CD4-positive, alpha-beta T cell treated with Interleukin-4 for 4 hours (primary cell): ENCODE measurements around the gene TBATA.
"Not testable (repeated sequence)": the region's sequence is repeated elsewhere in the genome, so short reads cannot be mapped to it uniquely, and the experiment has no call there.

ENCODE experiments used
- DNase-seq: peaks from one replicate; pipeline ENCODE4 v3.0.0-alpha.2; 2020

Gene TBATA

GRCh38 chr10:70777063-70777875, 7.9 kb downstream of the TBATA start:
- no peak for DNase-seq

DNA sequence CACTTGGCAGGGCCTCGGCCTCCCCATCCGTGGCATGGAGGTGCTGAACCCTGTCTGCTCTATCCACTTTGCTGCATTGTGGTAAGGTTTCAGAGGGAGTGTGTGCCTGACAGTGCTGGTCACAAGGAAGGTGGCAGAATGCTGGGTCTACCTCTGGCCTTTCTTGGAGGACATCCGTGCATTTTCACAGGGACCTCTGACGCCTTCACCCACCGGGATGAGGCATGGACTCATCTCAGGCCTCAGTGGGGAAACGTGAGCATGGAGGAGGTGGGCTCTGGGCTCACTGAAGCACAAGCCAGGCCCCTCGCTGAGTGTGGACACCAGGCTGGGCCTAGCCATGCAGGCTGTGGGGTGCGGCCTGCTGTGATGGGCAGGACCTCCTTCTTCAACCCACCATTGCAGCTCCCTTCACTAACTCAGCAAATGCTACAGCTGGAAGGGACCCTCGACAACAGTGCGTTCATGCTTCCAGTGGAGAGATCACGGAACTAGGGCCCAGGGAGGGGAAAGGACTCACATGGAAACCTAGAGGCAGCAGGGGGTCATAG, 8.6 kb downstream of the TBATA start:
- no peak for DNase-seq

- DNase-seq: no peak
Measured at GRCh38 chr10:70775679-70776454, 9.3 kb downstream of the TBATA start.

DNA sequence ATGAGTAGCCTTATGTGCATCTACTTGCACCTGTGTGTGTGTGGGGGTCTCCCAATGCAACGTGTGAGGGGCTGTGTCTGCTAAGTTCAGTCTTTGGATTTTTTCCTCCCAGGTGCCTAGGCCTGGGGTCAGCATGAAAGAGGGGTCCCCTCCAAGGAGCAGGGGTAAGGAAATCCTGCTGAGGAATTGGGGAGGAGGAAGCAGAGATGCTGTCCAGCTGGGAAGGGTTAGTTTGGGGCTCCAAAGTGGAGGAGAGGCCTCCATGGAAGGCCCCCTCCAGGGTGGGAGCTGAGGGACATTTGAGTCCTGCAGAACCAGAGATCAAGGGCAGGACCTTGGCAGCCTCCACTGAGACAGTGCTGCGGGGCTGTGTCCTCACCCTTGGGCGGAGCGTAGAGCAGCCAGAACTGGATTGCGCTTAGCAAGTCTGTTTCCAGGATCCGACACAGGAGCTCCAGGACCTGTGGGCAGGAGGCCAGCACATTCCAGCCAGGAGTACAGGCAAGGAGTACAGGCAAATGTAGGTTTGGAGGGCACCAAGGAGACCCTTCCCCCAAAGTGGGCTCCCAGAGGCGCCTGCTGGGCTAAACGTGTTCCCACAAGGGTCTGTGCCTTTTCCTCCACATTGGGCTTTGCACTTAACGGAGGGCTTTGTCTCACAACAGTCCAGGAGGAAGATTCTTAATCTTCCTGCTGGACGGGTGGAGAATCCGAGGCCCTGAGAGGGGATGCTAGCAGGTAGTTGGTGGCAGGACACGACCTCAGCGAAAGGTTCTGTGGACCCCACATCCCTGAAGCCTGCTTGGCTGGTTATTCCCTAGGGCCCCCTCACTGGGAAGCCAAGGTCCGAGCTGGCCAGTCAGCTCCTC, 10.1 kb downstream of the TBATA start:
- no peak for DNase-seq

DNA sequence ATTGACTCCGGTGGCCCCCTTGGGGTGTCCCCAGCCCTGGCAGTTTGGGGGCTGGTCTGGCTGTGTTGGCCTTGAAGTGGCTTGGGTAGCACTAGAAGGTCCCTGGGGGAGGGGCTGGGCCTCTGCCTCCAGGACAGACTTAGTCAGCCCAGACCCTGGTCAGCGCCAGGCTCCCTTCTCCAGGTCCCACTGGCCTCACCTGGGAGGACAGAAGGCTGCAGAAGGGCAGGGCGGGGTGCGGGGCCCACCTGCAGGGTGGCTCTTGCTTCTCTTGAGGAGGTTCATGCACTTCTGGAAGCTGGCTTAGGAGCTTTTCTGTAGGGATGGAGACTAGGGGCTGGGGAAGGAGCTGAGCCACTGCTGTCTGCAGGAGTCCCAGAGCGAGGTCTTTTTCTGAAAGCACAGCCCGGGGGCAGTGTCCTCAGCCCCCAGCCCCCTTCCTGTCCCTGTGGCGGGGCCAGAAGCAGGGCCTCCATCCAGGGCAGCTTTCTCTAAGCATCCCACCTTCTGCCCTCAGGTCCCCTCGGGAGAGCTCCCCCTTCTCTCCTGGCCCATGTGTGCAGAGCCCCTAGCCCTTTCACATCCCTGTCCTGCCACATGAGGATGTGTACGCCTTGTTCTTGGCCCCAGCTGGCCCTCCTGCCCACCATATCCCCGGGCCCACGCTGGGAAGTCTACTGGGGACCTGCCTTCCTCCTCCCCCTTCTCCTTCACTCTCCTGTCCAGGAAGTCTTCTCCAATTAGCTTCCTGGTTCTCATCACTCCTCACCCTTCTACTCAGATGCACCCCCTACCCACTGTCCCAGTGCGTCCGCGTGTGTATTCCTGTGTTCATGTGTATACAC, 11.0 kb downstream of the TBATA start:
- no peak for DNase-seq

- no peak for DNase-seq
Measured at GRCh38 chr10:70773461-70773860, 11.7 kb downstream of the TBATA start.

DNA sequence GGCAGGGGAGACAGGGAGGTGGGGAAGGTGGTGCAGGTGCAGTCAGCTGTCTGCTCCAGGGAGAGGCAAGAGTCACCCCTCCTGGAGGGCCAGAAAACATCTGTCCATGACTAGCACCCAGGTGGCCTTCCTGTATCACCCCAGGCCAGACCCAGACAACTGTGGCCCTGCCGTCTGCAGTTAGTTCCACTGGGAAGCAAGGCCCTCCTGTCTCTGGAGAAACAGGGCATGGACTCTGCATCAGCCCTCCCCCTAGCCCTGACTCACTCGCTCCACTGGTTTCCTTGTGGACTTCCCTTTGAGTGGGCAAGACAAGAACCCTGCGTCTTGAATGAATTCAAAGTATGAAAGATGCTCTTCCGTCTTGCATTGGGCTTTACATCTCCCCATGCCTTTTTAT, 12.6 kb downstream of the TBATA start:
- DNase-seq: no peak

DNA sequence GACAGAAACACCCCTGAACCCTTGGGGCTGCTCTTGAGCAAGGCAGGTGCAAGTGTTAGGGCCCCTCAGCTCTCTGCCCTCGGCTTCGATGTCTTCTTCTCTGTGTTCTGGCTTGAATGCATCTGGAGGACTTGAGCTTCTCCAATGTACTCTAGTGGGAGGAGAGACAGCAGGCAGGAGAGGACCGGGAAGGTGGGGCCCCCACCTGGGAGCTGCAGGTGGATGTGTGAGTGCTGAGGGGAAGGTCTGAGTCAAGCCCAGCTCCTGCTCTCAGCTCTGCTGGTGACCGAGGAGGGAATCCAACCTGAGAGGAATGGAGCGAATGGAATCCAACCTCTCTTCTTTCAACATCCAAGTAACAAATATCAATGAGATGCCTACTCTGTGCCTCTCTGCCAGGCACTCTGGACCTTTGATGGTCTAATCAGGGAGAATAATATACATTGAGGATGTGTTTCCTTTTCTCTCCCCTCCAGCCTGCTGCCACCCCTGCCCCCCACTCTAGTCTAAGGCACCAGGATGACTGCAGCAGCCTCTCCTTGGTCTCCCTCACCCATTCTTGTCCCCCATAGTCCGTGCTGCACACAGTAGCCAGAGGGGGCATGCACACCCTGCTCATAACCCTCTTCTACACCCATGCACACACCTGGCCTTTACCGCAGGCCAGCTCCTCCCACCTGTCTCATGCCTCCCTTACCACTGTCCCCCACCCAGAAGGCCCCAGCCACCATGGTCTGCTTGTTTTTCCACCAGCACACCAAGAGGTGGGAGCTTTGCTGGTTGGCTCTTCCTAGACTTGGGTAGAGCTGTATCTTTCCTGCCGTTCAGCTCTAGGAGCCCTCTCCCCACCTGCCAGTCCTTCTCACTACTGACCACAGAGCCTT, 13.6 kb downstream of the TBATA start:
- DNase-seq: no peak

DNA sequence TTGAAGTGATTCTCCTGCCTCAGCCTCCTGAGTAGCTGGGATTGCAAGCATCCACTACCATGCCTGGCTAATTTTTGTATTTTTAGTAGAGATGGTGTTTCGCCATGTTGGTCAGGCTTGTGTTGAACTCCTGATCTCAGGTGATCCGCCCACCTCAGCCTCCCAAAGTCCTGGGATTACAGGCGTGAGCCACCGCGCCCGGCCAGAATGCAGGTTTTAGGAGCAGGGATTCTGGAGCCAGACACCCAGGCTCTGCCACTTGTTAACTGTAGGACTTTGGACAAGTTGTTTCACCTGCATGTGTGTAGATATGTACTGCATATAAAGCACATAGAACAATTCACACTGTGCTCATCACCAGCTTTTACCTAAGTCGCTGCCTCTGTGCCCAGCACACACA, 14.7 kb downstream of the TBATA start:
- not testable (repeated sequence) for DNase-seq

DNA sequence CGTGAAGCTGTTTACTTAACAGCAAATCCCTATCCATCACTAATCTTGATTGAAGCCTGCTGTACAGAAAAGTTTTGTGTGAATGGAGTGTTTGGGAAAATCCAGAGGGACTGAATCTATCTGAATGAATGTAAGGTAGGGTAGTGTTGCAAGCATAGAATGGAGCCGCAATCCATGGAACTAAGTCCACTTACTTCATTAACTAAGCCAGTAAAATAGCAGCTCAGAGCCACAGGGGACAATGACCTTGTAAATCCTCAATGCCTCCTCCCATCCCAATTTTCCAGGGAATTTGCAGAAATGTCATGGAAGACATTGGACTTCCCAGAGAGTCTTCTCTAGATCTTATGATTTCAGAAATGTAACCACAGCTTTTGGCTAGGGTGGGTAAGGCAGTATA, 15.2 kb downstream of the TBATA start:
- DNase-seq: no peak

DNA sequence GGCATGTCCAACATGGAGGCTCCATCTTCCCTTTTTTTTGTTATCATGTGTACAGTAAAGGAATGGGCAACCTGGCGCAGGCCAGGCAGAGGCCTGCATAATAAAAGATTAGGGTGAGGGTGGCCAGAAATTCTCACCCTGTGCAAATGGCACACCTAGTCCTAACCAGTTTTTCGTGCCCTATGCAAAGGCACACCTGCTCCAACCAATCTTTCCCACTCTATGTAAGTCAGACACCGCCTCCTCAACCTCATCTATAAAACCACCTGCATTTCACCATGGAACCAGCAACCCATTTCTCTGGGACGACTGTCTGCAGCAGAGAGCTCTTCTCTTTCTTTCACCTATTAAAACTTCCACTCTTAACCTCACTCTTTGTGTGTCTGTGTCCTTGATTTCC, 16.1 kb downstream of the TBATA start:
- no peak for DNase-seq

- DNase-seq: not testable (repeated sequence)
Measured at GRCh38 chr10:70768026-70768685, 17.0 kb downstream of the TBATA start.

- DNase-seq: no peak
Measured at GRCh38 chr10:70765794-70766594, 19.2 kb downstream of the TBATA start.

- DNase-seq: no peak
Measured at GRCh38 chr10:70763567-70763966, 21.6 kb downstream of the TBATA start.

DNA sequence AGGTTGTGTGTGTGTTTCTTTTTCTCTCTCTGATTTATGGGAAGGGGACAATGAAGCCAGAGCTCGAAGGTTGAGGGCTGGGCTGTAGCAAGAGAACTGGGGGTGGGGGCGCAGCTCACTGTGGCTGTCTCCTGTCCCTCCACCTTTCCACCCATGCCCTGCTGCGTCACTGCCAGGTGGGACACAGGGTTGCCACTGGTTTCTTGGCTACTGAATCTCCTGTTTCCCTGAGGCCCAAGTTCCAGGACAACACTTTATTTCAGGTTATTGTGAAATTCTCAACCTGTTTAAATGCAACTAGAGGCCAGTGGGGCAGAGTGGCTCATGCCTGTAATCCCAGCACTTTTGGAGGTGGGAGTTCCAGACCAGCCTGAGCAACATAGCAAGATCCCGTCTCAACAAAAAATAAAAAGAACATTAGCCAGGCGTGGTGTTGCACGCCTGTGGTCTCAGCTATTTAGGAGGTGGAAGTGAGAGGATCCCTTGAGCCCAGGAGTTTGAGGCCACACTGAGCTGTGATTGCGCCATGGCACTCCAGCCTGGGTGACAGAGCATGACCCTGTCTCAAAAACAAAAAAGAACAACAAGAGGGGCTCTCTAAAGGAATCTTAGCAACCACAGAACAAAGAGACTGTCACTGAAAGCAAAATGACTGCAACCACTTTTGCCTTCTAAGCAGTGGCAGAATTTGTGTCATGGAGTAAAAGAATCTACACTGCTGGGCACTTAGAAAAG, 22.6 kb downstream of the TBATA start:
- DNase-seq: no peak

DNA sequence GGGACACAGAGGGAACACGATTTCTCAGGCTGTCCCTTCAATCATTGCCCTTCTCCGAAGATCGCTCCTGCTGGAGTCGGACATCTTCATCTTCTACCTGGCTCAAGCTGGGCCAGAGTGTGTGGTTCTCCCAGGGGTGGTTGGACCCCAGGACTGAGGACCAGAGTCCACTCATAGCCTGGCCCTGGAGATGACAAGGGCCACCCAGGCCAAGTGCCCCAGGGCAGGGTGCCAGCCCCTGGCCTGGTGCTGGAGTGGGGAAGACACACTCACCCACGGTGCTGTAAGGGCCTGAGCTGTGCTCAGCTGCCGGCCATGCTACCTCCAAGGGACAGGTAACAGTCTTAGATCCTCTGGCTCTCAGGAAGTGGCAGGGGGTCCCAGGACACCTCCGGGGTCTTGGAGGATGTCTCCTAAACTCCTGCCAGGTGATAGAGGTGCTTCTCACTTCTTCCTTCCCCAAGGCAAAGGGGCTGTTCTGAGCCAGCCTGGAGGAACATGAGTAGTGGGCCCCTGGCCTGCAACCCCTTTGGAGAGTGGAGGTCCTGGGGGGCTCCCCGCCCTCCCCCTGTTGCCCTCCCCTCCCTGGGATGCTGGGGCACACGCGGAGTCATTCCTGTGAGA, 23.3 kb downstream of the TBATA start:
- no peak for DNase-seq

DNA sequence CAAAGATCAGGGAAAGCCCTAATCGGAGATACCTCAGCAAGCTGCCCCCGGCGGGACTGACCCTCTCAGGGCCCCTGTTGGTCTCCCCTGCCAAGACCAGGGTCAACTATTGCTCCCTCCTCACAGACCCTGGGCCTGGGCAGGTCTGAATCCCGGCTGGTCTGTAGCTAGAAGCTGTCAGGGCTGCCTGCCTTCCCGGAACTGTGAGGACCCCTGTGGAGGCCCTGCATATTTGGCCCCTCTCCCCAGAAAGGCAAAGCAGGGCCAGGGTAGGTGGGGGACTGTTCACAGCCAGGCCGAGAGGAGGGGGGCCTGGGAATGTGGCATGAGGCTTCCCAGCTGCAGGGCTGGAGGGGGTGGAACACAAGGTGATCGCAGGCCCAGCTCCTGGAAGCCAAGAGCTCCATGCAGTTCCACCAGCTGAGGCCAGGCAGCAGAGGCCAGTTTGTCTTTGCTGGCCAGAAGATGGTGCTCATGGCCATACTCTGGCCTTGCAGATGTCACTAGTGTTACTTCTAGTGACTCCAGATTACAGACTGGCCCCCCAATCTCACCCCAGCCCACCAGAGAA, 24.1 kb downstream of the TBATA start:
- DNase-seq: no peak

GRCh38 chr10:70760271-70760787, 24.8 kb downstream of the TBATA start:
- DNase-seq: no peak
